DND-41 (cell line): ENCODE measurements around the gene BBLN.

ENCODE experiments used
- ATAC-seq: fragments of 200-7000 bp; cut with Tn5 transposase; 3 replicates; pipeline ENCODE4 v1.9.1; 2021; ENCODE audit warnings: low read depth; ENCODE audit not compliant: insufficient read depth
- DNase-seq: peaks from one replicate; pipeline ENCODE4 v3.0.0-alpha.2; 2020
- H2AFZ ChIP-seq: 2 replicates; pipeline ENCODE4 v1.6.0; 2012; ENCODE audit warnings: low read depth, low read length
- H3K27ac ChIP-seq: 2 replicates; pipeline ENCODE4 v1.5.1; 2012; ENCODE audit warnings: low read length, inconsistent platforms
- H3K27me3 ChIP-seq: fragments of 200-600 bp; sonication (generic); 2 replicates; pipeline ENCODE4 v1.6.0; 2012; ENCODE audit warnings: low read length, mild to moderate bottlenecking, inconsistent platforms; ENCODE audit not compliant: insufficient read depth, poor library complexity
- H3K36me3 ChIP-seq: 2 replicates; pipeline ENCODE4 v1.5.1; 2012; ENCODE audit warnings: low read length, inconsistent platforms; ENCODE audit not compliant: insufficient read depth
- H3K4me1 ChIP-seq: 2 replicates; pipeline ENCODE4 v1.5.1; 2012; ENCODE audit warnings: mild to moderate bottlenecking, low read length; ENCODE audit not compliant: insufficient read depth
- H3K4me2 ChIP-seq: 2 replicates; pipeline ENCODE4 v1.6.0; 2012; ENCODE audit warnings: mild to moderate bottlenecking, moderate library complexity, low read length, inconsistent platforms; ENCODE audit not compliant: insufficient read depth
- H3K4me3 ChIP-seq, 2 experiments: fragments of 200-600 bp in 1 of 2; shearing (Covaris generic) in 1 of 2; 2 replicates each; pipeline ENCODE4 v1.5.1; 2012 to 2016; ENCODE audit warnings: inconsistent platforms in 2 of 2, low read length in 2 of 2, mild to moderate bottlenecking in 2 of 2, low read depth in 1 of 2, moderate library complexity in 1 of 2
- H3K79me2 ChIP-seq: 2 replicates; pipeline ENCODE4 v1.6.0; 2012; ENCODE audit warnings: low read length, inconsistent platforms; ENCODE audit not compliant: insufficient read depth
- H3K9ac ChIP-seq: 2 replicates; pipeline ENCODE4 v1.6.0; 2012; ENCODE audit warnings: low read depth, mild to moderate bottlenecking, inconsistent platforms, low read length, moderate library complexity
- H3K9me3 ChIP-seq: 2 replicates; pipeline ENCODE4 v1.5.1; 2012; ENCODE audit warnings: low read length, moderate library complexity, mild to moderate bottlenecking, inconsistent platforms; ENCODE audit not compliant: insufficient read depth, severe bottlenecking
- H4K20me1 ChIP-seq: 2 replicates; pipeline ENCODE4 v1.6.0; 2012; ENCODE audit warnings: low read length; ENCODE audit not compliant: insufficient read depth
- EZH2 ChIP-seq: IDR thresholded peaks from 3 replicates; pipeline ENCODE4 v1.6.1; 2012; ENCODE audit warnings: borderline replicate concordance, low read depth, mild to moderate bottlenecking, moderate library complexity, low read length, inconsistent platforms; ENCODE audit not compliant: severe bottlenecking
- TF ChIP-seq, protein P1 (sequence below): IDR thresholded peaks from 2 replicates; pipeline ENCODE4 v1.5.1; 2012; ENCODE audit warnings: borderline replicate concordance, low read length, moderate library complexity, mild to moderate bottlenecking; ENCODE audit not compliant: poor library complexity, severe bottlenecking; ENCODE audit errors: extremely low read depth

The BBLN gene

DNA sequence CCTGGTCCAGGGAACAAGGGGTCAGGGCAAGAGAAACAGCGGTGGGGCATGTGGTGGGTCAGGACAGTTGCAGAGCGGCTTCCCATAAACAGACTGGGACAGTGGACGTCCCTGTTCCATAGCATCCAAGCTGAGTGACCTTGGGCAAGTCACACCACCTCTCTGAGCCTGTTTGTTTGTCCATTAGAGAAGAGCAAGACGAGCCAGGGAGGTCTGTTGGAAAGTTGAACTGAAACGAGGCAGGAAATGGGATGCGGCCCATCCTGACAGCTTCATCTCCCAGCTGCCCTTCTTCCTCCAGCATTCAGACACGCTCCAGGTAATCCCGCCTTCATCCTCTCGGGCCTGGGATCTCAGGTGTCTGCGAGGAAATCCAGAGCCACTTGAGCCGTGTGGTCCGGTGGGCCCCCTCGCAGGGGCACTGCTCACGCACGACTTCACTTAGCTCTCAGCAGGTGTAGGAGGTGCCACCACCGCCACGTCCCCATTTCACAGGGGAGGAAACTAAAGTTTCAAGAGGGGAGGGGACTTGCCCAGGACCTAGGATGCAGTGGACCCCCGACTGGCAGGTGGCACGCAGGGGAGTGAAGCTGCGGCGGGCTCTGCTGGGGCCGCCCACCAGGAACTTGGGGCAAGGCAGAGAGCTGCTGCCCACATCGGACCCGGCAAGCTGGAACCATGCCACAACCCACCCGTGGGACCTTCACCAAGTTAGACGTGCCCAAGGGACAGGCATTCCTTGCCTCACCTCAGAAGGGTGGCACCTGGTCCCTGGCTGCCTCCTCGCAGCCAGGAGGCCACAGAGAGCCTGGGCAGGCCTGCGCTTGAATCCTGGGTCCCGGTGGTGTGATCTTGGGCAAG, 45.5 kb upstream of the BBLN start:
- TF ChIP-seq, protein P1, sequence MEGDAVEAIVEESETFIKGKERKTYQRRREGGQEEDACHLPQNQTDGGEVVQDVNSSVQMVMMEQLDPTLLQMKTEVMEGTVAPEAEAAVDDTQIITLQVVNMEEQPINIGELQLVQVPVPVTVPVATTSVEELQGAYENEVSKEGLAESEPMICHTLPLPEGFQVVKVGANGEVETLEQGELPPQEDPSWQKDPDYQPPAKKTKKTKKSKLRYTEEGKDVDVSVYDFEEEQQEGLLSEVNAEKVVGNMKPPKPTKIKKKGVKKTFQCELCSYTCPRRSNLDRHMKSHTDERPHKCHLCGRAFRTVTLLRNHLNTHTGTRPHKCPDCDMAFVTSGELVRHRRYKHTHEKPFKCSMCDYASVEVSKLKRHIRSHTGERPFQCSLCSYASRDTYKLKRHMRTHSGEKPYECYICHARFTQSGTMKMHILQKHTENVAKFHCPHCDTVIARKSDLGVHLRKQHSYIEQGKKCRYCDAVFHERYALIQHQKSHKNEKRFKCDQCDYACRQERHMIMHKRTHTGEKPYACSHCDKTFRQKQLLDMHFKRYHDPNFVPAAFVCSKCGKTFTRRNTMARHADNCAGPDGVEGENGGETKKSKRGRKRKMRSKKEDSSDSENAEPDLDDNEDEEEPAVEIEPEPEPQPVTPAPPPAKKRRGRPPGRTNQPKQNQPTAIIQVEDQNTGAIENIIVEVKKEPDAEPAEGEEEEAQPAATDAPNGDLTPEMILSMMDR, result no peak
- TF ChIP-seq EZH2, result no peak
- no peak overlapping the region for H3K4me3 ChIP-seq
- H3K79me2 ChIP-seq, result no peaks in the 10 kb centered on the region
- no peak overlapping the region for H3K9ac ChIP-seq
- no peak overlapping the region for H2AFZ ChIP-seq
- H3K27me3 ChIP-seq, result no peaks in the 10 kb centered on the region
- DNase-seq (no peak), ATAC-seq (no peak)
- H3K4me2 ChIP-seq, result no peak overlapping the region
- H3K27ac ChIP-seq, result no peak overlapping the region
- H4K20me1 ChIP-seq, result 0 out of 2 replicates have a peak, but pooled peaks cover 4% of the 10 kb centered on the region
- peaks cover 16% of the 10 kb centered on the region for H3K36me3 ChIP-seq
- no peaks in the 10 kb centered on the region for H3K9me3 ChIP-seq
- peaks cover 2% of the 10 kb centered on the region; the same call in 1 of the 2 replicates for H3K4me1 ChIP-seq

DNA sequence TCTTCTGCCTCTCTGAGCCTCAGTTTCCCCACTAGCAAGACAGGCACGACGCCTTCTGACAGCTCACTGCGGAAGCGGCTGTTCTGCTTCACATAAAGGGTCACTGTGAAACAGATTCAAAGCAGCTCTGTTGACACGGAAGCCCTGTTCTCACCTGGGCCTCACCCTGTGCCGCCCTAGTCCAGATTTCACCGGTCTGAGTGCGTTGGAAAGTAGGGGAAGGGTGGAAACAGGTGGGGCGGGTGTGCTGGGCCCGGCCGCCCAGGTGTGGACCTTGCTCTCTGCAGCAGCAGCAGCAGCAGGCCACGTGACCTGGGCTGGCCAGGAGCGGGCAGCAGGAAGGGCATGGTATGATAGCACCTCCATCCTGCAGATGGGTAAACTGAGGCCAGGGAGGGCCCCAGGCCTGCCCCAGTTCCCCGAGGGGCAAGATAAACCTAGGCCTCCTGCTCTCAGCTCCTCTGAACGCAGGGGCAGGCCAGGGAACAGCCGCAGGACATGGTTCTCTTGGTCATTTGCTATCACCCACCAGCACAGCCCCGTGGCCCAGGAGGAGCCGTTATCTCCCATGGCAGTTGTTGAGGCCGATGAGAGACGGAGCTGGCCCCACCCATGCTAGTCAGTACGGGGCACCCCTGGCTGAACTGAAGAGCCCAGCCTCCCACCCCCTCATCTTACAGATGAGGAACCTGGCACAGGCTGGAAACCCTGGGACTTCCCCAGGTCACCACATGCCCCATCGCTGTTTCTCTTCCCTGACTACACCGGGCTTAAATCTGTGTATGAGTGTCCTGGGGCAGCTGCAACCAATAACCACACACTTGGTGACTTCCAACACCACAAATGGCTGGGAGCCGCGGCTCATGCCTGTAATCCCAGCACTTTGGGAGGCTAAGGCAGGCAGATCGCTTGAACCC, 44.6 kb upstream of the BBLN start:
- H3K4me3 ChIP-seq, result no peak overlapping the region
- ATAC-seq (no peak), DNase-seq (no peak)
- TF ChIP-seq EZH2, result no peak
- TF ChIP-seq, protein P1, result no peak
- H3K4me1 ChIP-seq, result peaks cover 2% of the 10 kb centered on the region; the same call in 1 of the 2 replicates
- peaks cover 16% of the 10 kb centered on the region for H3K36me3 ChIP-seq
- no peaks in the 10 kb centered on the region for H3K27me3 ChIP-seq
- H3K9me3 ChIP-seq, result no peaks in the 10 kb centered on the region
- H3K4me2 ChIP-seq, result no peak overlapping the region
- H3K9ac ChIP-seq, result no peak overlapping the region
- 0 out of 2 replicates have a peak, but pooled peaks cover 4% of the 10 kb centered on the region for H4K20me1 ChIP-seq
- no peaks in the 10 kb centered on the region for H3K79me2 ChIP-seq
- no peak overlapping the region for H3K27ac ChIP-seq
- H2AFZ ChIP-seq, result no peak overlapping the region

DNA sequence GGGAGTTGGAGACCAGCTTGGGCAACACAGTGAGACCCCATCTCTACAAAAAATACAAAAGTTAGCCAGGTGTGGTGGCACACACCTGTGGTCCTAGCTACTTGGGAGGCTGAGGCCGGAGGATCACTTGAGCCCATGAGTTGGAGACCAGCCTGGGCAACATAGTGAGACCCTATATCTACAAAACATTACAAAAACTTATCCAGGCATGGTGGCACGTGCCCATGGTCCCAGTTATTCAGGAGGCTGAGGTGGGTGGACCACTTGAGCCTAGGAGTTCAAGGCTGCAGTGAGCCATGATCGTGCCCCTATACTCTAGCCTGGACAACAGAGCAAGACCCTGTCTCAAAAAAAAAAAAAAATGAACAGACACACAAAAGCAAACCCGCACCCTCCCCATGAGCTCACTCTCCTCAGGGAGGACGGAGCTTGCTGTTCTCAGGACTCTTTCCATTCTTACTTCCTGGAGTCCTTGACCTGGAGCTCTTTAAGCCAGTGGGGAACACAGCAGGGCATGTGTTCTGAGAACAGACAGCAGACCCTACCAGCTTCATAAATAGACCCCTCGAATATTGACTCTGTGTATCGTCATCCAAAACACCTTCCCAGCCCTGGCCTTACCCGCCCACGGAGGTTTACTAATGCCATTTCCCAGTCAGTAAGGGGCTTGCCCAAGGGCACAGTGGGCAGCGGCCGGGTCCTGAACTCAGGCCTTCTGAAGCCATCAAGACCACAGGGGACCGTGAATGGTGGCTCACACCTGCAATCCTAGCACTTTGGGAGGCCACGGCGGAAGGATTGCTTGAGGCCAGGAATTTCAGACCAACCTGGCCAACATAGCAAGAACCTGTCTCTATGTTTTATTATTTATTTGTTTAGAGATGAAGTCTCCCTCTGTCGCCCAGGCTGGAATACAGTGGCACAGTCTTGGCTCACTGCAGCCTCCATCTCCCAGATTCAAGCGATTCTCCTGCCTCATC, 43.7 kb upstream of the BBLN start:
- H3K27ac ChIP-seq, result no peak overlapping the region
- no peaks in the 10 kb centered on the region for H3K27me3 ChIP-seq
- H3K9me3 ChIP-seq, result no peaks in the 10 kb centered on the region
- TF ChIP-seq, protein P1, result no peak
- TF ChIP-seq EZH2, result no peak
- 0 out of 2 replicates have a peak, but pooled peaks cover 11% of the 10 kb centered on the region for H4K20me1 ChIP-seq
- peaks cover 26% of the 10 kb centered on the region for H3K36me3 ChIP-seq
- peaks cover 2% of the 10 kb centered on the region; the same call in 1 of the 2 replicates for H3K4me1 ChIP-seq
- ATAC-seq, result no peak
- no peak overlapping the region for H2AFZ ChIP-seq
- no peaks in the 10 kb centered on the region for H3K79me2 ChIP-seq
- H3K4me3 ChIP-seq, result no peak overlapping the region
- no peak overlapping the region for H3K9ac ChIP-seq
- no peak overlapping the region for H3K4me2 ChIP-seq
- DNase-seq, result no peak
